Keratinocyte (primary cell): ENCODE measurements around the gene IRGC.

Experiments
- EZH2 ChIP-seq: IDR thresholded peaks from one replicate; pipeline ENCODE4 v1.6.1; 2012; ENCODE audit warnings: inconsistent platforms, mild to moderate bottlenecking, low read length, moderate library complexity
- TF ChIP-seq, protein P1 (sequence below), 3 experiments: IDR thresholded peaks in 1 of 3; conservative IDR thresholded peaks in 1 of 3; optimal IDR thresholded peaks in 1 of 3; 2 replicates in 2 of 3; 3 replicates in 1 of 3; pipeline versions ENCODE3 to v1.5.1; 2011; ENCODE audit warnings: low read length in 3 of 3, mild to moderate bottlenecking in 3 of 3, moderate library complexity in 2 of 3, control low read depth in 1 of 3, inconsistent platforms in 1 of 3; ENCODE audit not compliant: insufficient read depth in 2 of 3; ENCODE audit errors: extremely low read depth in 1 of 3

DNA sequence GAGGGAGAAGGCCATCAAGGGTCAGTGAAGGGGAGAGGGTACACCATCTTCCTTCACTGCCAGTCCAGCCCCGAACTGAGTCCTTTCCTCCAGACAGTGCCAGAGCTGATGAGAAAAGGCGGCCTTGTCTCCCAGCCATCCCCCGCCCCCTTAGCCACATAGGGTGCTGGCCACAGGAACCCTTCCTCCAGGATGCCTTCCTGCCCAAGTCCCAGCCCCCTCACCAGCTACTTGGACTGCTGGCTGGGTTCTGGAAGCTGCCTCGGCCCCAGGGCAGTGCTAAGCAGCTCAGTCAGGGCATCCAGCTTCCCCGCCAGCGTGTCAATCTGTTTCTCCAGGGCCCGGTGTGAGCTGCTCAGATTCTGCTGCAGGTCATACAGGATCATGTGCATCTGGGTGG, 51.4 kb downstream of the IRGC start:
- TF ChIP-seq EZH2: no peak
- TF ChIP-seq, protein P1, sequence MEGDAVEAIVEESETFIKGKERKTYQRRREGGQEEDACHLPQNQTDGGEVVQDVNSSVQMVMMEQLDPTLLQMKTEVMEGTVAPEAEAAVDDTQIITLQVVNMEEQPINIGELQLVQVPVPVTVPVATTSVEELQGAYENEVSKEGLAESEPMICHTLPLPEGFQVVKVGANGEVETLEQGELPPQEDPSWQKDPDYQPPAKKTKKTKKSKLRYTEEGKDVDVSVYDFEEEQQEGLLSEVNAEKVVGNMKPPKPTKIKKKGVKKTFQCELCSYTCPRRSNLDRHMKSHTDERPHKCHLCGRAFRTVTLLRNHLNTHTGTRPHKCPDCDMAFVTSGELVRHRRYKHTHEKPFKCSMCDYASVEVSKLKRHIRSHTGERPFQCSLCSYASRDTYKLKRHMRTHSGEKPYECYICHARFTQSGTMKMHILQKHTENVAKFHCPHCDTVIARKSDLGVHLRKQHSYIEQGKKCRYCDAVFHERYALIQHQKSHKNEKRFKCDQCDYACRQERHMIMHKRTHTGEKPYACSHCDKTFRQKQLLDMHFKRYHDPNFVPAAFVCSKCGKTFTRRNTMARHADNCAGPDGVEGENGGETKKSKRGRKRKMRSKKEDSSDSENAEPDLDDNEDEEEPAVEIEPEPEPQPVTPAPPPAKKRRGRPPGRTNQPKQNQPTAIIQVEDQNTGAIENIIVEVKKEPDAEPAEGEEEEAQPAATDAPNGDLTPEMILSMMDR (optimal IDR thresholded peaks at IDR 0.05 in 1 of 3, IDR thresholded peaks at IDR 0.05 in 1 of 3, conservative IDR thresholded peaks at IDR 0.05 in 1 of 3; ENCODE audit: extremely low read depth in 1 of 3, insufficient read depth in 2 of 3, low read length in 3 of 3): no peak
